Urinary bladder (tissue), 4 donors: ENCODE measurements around the gene TRDMT1. TPM values are rescaled to one million over a fixed set of nuclear protein-coding genes. Genes with fewer than 3 reads are reported as not detected.
A peak's percentile ranks its signal among the peaks of the same experiment; 100 is the strongest.

Experiments used
- DNase-seq: peaks from one replicate; pipeline ENCODE4 v3.0.0-alpha.2; 2015; ENCODE audit errors: extremely low spot score
- H3K27ac ChIP-seq: one replicate; pipeline ENCODE4 v1.5.1; 2013; ENCODE audit warnings: low read depth, mild to moderate bottlenecking, moderate library complexity
- H3K36me3 ChIP-seq: one replicate; pipeline ENCODE4 v1.6.1; 2013; ENCODE audit warnings: mild to moderate bottlenecking, moderate library complexity; ENCODE audit not compliant: insufficient read depth
- H3K4me1 ChIP-seq: one replicate; pipeline ENCODE4 v1.6.1; 2013; ENCODE audit warnings: mild to moderate bottlenecking, moderate library complexity; ENCODE audit not compliant: insufficient read depth
- H3K4me3 ChIP-seq: one replicate; pipeline ENCODE4 v1.5.1; 2013; ENCODE audit warnings: low read depth, low read length
- whole genome bisulfite sequencing: extraction: QIAGEN DNeasy Blood & Tissue Kit; methylation state at CpG from one replicate; pipeline ENCODE4 v1.1.7; 2013; 5-methylcytosine and 5-hydroxymethylcytosine counted together
- polyA plus RNA-seq: library from polyadenylated mRNA; stranded (reverse); fragments of 200-250 nt; gene quantifications from one replicate; pipeline ENCODE4 v1.2.3, GENCODE V29; 2013
- total RNA-seq: library from RNA; depleted of rRNA; stranded (reverse); fragments of >200 nt; gene quantifications from one replicate; pipeline ENCODE4 v1.2.3, GENCODE V29; 2014
- donor health status: healthy with polysubstance abuse.
- donor health status: healthy.

TRDMT1 gene
- total and polyA plus RNA-seq, 2 donors = 3.0 to 31.5 TPM

DNA sequence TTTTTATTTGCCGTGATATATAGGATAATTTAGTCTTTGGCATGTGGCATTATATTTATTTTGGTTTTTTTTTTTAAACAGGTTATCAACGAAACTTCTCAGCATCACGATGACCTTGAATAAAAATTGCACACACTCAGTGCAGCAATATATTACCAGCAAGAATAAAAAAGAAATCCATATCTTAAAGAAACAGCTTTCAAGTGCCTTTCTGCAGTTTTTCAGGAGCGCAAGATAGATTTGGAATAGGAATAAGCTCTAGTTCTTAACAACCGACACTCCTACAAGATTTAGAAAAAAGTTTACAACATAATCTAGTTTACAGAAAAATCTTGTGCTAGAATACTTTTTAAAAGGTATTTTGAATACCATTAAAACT lies 35.7 kb upstream of the TRDMT1 start:
- Histone ChIP-seq H3K36me3 (peaks cover 2% of the 10 kb centered on the region), H3K4me3 (no peak overlapping the region), H3K27ac (peak overlapping the region; percentile 71), H3K4me1 (no peaks in the 10 kb centered on the region)
- no peak for DNase-seq
- 67% methylated on average over 5 of the region's 5 CpGs for WGBS

DNA sequence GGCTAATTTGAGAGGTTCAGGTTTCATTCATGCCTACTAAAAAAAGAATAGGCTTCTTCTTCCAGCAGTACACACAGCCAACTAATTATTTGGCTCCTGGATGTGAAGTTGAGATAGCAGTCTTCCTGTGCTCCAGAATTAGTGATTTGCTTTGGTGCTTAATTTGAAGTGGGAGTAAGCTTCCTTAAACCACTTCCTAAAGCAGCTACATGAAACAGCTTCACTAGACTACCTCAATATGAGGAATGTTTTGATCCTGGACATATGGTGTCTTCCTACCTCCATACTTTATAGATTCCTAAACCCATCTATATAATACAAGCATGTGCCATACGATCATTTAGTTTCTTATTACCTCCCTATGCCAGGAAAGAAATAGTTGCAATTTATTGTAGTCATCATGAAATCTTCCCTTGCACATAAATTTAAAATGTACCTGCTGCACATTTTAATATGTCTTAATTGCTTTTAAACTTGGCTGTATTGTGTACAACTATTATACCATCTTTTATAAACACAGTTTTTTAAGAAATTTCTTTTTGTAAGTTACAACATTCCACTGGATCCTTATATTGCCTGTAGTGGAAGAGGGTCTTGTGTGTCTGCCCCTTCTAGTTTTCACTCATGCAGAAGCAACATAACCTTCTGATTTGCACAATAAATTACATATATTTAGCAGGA lies 35.1 kb upstream of the TRDMT1 start:
- 39% methylated on average over 1 of the region's 1 CpG for WGBS
- Histone ChIP-seq H3K4me3 (no peak overlapping the region), H3K36me3 (peaks cover 2% of the 10 kb centered on the region), H3K4me1 (no peaks in the 10 kb centered on the region), H3K27ac (no peak overlapping the region)
- no peak for DNase-seq

DNA sequence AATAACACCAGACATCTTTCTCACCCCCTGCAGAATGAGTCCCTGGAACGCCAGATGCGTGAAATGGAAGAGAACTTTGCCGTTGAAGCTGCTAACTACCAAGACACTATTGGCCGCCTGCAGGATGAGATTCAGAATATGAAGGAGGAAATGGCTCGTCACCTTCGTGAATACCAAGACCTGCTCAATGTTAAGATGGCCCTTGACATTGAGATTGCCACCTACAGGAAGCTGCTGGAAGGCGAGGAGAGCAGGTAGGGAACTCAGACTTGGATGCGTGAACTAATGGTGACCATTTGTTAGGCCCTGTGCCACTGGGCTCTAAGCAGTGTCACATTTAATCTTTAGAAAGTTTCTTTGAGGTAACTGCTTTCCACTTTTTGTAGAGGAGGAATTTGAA lies 33.7 kb upstream of the TRDMT1 start:
- H3K27ac ChIP-seq = peak overlapping the region; percentile 82
- H3K36me3 ChIP-seq = peaks cover 2% of the 10 kb centered on the region
- DNase-seq = no peak
- H3K4me3 ChIP-seq = no peak overlapping the region
- no peaks in the 10 kb centered on the region for H3K4me1 ChIP-seq
- 61% methylated on average over 8 of the region's 8 CpGs for WGBS

DNA sequence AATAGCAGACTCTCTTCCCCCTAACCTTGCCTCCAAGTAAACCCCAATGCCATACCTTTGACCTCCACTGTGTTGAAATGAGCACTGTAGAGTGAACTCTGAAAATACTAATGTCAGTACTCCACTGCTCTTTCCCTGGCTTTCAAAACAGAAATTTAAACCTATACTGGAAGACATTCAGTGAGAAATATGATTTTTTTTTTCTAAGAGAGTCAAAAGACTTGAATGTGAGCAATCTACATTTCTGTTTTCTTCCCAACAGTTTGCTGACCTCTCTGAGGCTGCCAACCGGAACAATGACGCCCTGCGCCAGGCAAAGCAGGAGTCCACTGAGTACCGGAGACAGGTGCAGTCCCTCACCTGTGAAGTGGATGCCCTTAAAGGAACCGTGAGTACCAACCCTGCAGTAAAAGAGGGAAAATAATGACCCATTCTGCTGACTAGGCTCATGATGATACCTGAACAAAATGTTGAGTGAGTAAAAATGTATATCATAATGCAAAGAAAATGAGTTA lies 33.0 kb upstream of the TRDMT1 start:
- WGBS = 84% methylated on average over 5 of the region's 5 CpGs
- DNase-seq = no peak
- peak overlapping the region; percentile 83 for H3K27ac ChIP-seq
- no peak overlapping the region for H3K4me3 ChIP-seq
- no peaks in the 10 kb centered on the region for H3K4me1 ChIP-seq
- peaks cover 2% of the 10 kb centered on the region for H3K36me3 ChIP-seq

DNA sequence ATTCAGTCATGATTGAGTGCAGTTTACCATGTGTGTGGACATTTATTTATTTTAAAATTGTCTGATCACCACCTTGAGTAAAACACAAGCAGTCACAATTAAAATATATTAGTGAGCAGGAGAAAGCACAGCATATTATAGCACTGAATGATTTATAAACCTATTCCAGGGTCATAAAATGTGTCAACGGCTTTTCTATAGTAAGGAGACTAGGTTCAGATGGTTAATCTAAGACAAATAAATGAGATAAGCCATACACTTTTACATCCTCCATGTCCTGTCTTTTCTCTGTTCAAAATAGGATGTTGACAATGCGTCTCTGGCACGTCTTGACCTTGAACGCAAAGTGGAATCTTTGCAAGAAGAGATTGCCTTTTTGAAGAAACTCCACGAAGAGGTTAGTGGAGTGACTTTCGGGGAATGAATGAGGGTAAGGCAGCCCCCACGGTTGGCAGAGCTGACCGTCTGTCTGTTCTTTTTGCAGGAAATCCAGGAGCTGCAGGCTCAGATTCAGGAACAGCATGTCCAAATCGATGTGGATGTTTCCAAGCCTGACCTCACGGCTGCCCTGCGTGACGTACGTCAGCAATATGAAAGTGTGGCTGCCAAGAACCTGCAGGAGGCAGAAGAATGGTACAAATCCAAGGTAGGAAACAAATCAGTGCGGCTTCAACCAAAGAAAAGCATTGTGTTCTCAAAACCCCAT lies 32.0 kb upstream of the TRDMT1 start:
- WGBS = 48% methylated on average over 14 of the region's 14 CpGs
- H3K36me3 ChIP-seq = peaks cover 2% of the 10 kb centered on the region
- no peaks in the 10 kb centered on the region for H3K4me1 ChIP-seq
- H3K4me3 ChIP-seq = no peak overlapping the region
- no peak for DNase-seq
- peak overlapping the region; percentile 80 for H3K27ac ChIP-seq

DNA sequence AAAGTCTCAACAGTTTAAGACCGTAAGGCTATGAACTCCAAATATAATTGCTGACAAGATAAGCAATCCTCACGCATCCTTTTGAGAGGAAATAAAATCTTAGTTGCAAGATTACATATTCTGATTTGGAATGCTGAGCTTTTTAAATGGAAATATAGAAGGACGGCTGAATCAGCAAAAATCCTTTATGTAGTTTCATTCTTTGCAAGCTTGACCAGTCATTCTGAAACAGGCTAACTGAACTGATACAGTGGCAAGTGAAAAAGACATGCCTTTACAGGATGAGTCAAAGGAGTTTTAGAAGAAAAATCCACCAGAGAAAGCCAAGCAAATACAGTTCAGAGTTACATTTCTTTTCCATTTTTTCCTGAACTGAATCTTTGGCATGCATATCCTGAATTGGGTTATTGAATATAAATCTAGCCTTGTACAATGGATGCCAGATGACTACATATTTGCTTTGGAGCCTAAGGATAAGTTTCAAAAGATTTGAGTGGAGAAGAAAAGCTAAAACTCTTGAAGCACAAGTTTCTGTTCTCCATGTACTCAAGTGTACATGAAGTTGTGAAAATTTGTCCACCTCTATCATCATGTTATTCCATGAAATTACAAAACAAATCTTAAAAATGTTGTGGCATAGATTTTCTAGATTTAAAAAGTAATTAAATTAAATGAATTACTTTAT lies 30.9 kb upstream of the TRDMT1 start:
- H3K27ac ChIP-seq = no peak overlapping the region
- 38% methylated on average over 3 of the region's 3 CpGs for WGBS
- no peak for DNase-seq
- H3K36me3 ChIP-seq = no peaks in the 10 kb centered on the region
- H3K4me1 ChIP-seq = no peaks in the 10 kb centered on the region
- H3K4me3 ChIP-seq = no peak overlapping the region

DNA sequence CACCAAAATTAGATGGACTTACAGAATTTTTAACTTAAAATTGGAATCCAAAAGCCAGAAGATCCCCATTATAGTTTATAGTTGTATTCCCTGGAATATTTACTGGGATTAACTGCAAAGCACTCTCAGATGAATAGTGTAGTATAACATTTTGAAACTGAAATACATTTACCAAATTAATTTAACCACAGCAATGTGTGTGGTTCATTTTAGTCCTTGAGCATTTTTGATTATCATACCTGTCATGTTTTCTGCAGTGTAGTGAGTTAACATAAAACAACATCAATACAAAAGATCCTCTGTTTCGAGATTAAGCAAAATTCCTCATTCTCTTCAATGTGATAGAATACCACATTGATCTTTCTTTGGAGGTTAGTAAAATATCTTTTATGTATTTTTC lies 30.3 kb upstream of the TRDMT1 start:
- 46% methylated on average over 1 of the region's 1 CpG for WGBS
- Histone ChIP-seq H3K36me3 (no peaks in the 10 kb centered on the region), H3K27ac (no peak overlapping the region), H3K4me1 (no peaks in the 10 kb centered on the region), H3K4me3 (no peak overlapping the region)
- no peak for DNase-seq

DNA sequence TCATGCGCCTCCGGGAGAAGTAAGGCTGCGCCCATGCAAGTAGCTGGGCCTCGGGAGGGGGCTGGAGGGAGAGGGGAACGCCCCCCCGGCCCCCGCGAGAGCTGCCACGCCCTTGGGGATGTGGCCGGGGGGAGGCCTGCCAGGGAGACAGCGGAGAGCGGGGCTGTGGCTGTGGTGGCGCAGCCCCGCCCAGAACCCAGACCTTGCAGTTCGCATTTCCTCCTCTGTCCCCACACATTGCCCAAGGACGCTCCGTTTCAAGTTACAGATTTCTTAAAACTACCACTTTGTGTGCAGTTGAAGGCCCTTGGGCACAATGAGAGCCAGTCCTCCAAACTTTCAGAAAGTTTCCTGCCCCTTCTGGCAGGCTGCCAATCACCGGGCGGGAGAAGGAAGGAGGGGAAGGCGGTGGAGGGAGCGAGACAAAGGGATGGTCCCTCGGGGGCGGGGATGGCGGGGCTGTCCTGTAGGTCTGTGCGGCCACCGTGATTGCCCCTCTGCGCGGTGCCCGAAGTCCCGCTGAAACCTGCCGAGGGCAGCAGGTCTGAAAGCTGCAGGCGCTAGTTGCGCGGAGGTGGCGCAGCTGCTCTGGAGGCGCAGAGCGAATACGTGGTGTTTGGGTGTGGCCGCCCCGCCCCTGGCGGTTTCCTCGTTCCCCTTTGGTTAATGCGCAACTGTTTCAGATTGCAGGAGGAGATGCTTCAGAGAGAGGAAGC lies 28.7 kb upstream of the TRDMT1 start:
- H3K4me1 ChIP-seq = no peaks in the 10 kb centered on the region

DNA sequence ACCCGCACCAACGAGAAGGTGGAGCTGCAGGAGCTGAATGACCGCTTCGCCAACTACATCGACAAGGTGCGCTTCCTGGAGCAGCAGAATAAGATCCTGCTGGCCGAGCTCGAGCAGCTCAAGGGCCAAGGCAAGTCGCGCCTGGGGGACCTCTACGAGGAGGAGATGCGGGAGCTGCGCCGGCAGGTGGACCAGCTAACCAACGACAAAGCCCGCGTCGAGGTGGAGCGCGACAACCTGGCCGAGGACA lies 28.2 kb upstream of the TRDMT1 start:
- WGBS = under 1% methylated on average over 21 of the region's 21 CpGs
- Histone ChIP-seq H3K4me3 (peak overlapping the region; percentile 83), H3K4me1 (no peaks in the 10 kb centered on the region)

More for the DNA sequence above, 28.7 kb upstream of the TRDMT1 start:
- H3K27ac ChIP-seq = peak overlapping the region; percentile 96
- H3K4me3 ChIP-seq = peak overlapping the region; percentile 83
- no peaks in the 10 kb centered on the region for H3K36me3 ChIP-seq
- DNase-seq = peak; percentile 61
- under 1% methylated on average over 43 of the region's 43 CpGs for WGBS

DNA sequence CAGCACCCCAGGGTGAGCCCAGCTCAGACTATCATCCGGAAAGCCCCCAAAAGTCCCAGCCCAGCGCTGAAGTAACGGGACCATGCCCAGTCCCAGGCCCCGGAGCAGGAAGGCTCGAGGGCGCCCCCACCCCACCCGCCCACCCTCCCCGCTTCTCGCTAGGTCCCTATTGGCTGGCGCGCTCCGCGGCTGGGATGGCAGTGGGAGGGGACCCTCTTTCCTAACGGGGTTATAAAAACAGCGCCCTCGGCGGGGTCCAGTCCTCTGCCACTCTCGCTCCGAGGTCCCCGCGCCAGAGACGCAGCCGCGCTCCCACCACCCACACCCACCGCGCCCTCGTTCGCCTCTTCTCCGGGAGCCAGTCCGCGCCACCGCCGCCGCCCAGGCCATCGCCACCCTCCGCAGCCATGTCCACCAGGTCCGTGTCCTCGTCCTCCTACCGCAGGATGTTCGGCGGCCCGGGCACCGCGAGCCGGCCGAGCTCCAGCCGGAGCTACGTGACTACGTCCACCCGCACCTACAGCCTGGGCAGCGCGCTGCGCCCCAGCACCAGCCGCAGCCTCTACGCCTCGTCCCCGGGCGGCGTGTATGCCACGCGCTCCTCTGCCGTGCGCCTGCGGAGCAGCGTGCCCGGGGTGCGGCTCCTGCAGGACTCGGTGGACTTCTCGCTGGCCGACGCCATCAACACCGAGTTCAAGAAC lies 27.7 kb upstream of the TRDMT1 start:
- WGBS = under 1% methylated on average over 72 of the region's 72 CpGs
- Histone ChIP-seq H3K27ac (peak overlapping the region; percentile 98), H3K4me3 (peak overlapping the region; percentile 83), H3K4me1 (no peaks in the 10 kb centered on the region), H3K36me3 (no peaks in the 10 kb centered on the region)
- DNase-seq = peak; percentile 67

More for the DNA sequence above, 28.2 kb upstream of the TRDMT1 start:
- H3K36me3 ChIP-seq = no peaks in the 10 kb centered on the region
- DNase-seq = no peak
- H3K27ac ChIP-seq = peak overlapping the region; percentile 96

DNA sequence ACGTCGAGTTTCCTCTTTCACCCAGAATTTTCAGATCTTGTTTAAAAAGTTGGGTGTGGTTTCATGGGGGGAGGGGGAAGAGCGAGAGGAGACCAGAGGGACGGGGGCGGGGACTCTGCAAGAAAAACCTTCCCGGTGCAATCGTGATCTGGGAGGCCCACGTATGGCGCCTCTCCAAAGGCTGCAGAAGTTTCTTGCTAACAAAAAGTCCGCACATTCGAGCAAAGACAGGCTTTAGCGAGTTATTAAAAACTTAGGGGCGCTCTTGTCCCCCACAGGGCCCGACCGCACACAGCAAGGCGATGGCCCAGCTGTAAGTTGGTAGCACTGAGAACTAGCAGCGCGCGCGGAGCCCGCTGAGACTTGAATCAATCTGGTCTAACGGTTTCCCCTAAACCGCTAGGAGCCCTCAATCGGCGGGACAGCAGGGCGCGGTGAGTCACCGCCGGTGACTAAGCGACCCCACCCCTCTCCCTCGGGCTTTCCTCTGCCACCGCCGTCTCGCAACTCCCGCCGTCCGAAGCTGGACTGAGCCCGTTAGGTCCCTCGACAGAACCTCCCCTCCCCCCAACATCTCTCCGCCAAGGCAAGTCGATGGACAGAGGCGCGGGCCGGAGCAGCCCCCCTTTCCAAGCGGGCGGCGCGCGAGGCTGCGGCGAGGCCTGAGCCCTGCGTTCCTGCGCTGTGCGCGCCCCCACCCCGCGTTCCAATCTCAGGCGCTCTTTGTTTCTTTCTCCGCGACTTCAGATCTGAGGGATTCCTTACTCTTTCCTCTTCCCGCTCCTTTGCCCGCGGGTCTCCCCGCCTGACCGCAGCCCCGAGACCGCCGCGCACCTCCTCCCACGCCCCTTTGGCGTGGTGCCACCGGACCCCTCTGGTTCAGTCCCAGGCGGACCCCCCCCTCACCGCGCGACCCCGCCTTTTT lies 26.9 kb upstream of the TRDMT1 start, which contains the start of gene VIM:
Gene VIM, plus strand, starts transcription at position 151 of the 925 bp plus-strand sequence. CDS start 1,182 bp downstream, outside the sequence.
- WGBS = under 1% methylated on average over 77 of the region's 77 CpGs
- peak within 1 kb of the TSS; percentile 83 for H3K4me3 ChIP-seq
- peak within 1 kb of the TSS; percentile 98 for H3K27ac ChIP-seq
- H3K36me3 ChIP-seq = no peaks in the 10 kb centered on the region
- DNase-seq = peak; percentile 75
- no peaks in the 10 kb centered on the region for H3K4me1 ChIP-seq

DNA sequence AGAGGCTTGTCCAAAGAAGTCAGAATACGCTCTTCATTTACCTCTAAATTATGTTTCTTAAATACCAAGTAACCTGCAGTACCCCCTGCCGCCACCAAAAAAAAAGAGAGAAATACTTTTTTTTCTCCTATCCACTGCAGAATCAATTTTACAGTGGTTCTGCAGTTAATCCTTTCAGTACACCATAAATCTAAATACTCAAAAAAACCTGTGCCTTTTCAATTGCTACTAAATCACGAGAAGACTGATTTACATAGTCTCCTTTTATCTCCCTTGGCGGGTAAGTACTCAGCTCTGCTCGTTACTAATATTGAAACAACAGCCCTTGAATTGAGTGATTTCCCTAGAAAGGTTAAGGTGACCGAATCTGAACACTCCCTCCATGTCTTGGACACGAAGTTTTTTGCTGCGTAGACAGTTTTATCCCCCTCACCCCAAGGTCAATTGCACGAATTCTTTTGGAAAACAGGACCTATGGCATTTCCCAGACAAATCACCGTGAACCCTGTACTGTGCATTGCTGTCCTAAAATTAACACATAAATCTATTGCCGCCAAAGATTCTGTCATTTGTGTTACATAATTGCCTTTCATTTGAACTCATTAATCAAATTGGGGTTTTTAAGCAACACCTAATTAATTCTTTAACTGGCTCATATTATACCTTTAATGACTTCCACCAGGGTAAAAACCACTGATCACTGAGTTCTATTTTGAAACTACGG lies 26.1 kb upstream of the TRDMT1 start:
- H3K4me1 ChIP-seq = no peaks in the 10 kb centered on the region
- H3K27ac ChIP-seq = peak overlapping the region; percentile 48
- H3K36me3 ChIP-seq = no peaks in the 10 kb centered on the region
- H3K4me3 ChIP-seq = peak overlapping the region; percentile 83
- 7% methylated on average over 12 of the region's 12 CpGs for WGBS
- no peak for DNase-seq
